Uterus (tissue), 4 donors: ENCODE results near the gene AREL1. TPM values are rescaled to one million over a fixed set of nuclear protein-coding genes. Genes with fewer than 3 reads are reported as not detected.

Experiments
- DNase-seq, 2 donors: peaks; one replicate each; pipeline ENCODE4 v3.0.0-alpha.2; 2019 to 2020
- H3K27ac ChIP-seq, 2 donors: fragments of 200-600 bp; sonication (generic); 1 replicate in 1 of 2; 2 replicates in 1 of 2; pipeline ENCODE4 v1.5.1; 2016 to 2018
- H3K27me3 ChIP-seq, 2 donors: fragments of 200-600 bp; sonication (generic); one replicate each; pipeline ENCODE4 v1.5.1; 2018 to 2019; ENCODE audit warnings: control low read depth in 1 of 2
- H3K36me3 ChIP-seq, 2 donors: fragments of 200-600 bp; sonication (generic); one replicate each; pipeline ENCODE4 v1.5.1; 2019; ENCODE audit warnings: control low read depth in 1 of 2
- H3K4me1 ChIP-seq, 2 donors: fragments of 200-600 bp; sonication (generic); one replicate each; pipeline ENCODE4 v1.5.1; 2018 to 2019; ENCODE audit warnings: control low read depth in 1 of 2
- H3K4me3 ChIP-seq, 2 donors: fragments of 200-600 bp; sonication (generic); 1 replicate in 1 of 2; 2 replicates in 1 of 2; pipeline ENCODE4 v1.5.1; 2018 to 2019; ENCODE audit warnings: mild to moderate bottlenecking in 1 of 2
- H3K9me3 ChIP-seq, 2 donors: fragments of 200-600 bp; sonication (generic); one replicate each; pipeline ENCODE4 v1.5.1; 2019; ENCODE audit warnings: control low read depth in 1 of 2
- POLR2A ChIP-seq, 2 donors: fragments of 450-650 bp; IDR thresholded peaks; one replicate each; pipeline ENCODE4 v1.6.1; 2016; ENCODE audit warnings: antibody characterized with exemption in 2 of 2, mild to moderate bottlenecking in 1 of 2, moderate library complexity in 1 of 2
- intact Hi-C: fragments of 100-400 bp; cut with DNase I; formaldehyde crosslinking; loops from one replicate; pipeline ENCODE4 v1.15.1; 2023; ENCODE audit warnings: low total_unique reads
- total RNA-seq, 4 donors: library from RNA; depleted of rRNA in 3 of 4; stranded (reverse); fragments of >200 nt in 3 of 4; gene quantifications; one replicate each; pipeline versions ENCODE4 v1.1.0 to v1.2.4, GENCODE V29; 2014 to 2023
- TF ChIP-seq, protein P1 (sequence below), 4 experiments: fragments of 200-600 bp in 2 of 4; fragments of 450-650 bp in 2 of 4; sonication (generic) in 2 of 4; IDR thresholded peaks; one replicate each; pipeline ENCODE4 v1.5.1; 2016 to 2019; ENCODE audit warnings: antibody characterized with exemption in 4 of 4, mild to moderate bottlenecking in 2 of 4, moderate library complexity in 1 of 4
- donor health status: DM: yes; HTN: yes; CAD: no.

Gene AREL1
- total RNA-seq, 4 donors from 2014 or later: 2.1 to 33.8 (median 22.3) TPM

GRCh38 chr14:74683406-74683805 is 29.5 kb downstream of the AREL1 start:
- intact Hi-C loops: no loop called here
- DNase-seq: no peak
- Histone ChIP-seq H3K27ac (no peak overlapping the region), H3K9me3 (no peaks in the 10 kb centered on the region), H3K4me1 (no peaks in the 10 kb centered on the region), H3K27me3 (no peaks in the 10 kb centered on the region), H3K36me3 (no peaks in the 10 kb centered on the region), H3K4me3 (no peak overlapping the region)
- TF ChIP-seq, protein P1, sequence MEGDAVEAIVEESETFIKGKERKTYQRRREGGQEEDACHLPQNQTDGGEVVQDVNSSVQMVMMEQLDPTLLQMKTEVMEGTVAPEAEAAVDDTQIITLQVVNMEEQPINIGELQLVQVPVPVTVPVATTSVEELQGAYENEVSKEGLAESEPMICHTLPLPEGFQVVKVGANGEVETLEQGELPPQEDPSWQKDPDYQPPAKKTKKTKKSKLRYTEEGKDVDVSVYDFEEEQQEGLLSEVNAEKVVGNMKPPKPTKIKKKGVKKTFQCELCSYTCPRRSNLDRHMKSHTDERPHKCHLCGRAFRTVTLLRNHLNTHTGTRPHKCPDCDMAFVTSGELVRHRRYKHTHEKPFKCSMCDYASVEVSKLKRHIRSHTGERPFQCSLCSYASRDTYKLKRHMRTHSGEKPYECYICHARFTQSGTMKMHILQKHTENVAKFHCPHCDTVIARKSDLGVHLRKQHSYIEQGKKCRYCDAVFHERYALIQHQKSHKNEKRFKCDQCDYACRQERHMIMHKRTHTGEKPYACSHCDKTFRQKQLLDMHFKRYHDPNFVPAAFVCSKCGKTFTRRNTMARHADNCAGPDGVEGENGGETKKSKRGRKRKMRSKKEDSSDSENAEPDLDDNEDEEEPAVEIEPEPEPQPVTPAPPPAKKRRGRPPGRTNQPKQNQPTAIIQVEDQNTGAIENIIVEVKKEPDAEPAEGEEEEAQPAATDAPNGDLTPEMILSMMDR (IDR thresholded peaks at IDR 0.05): no peak
- TF ChIP-seq POLR2A (IDR thresholded peaks at IDR 0.05): no peak

- TF ChIP-seq, protein P1 (IDR thresholded peaks at IDR 0.05): no peak
- TF ChIP-seq POLR2A (IDR thresholded peaks at IDR 0.05): no peak
- Histone ChIP-seq H3K36me3 (no peaks in the 10 kb centered on the region), H3K27ac (no peak overlapping the region), H3K27me3 (no peaks in the 10 kb centered on the region), H3K4me3 (no peak overlapping the region), H3K4me1 (no peaks in the 10 kb centered on the region), H3K9me3 (no peaks in the 10 kb centered on the region)
- intact Hi-C loops: no loop called here
- DNase-seq: no peak
These were observed 30.5 kb downstream of the AREL1 start for GRCh38 chr14:74682169-74682952.

GRCh38 chr14:74675219-74675618 is 37.7 kb downstream of the AREL1 start:
- TF ChIP-seq, protein P1 (IDR thresholded peaks at IDR 0.05): no peak
- H3K27ac ChIP-seq: no peak overlapping the region
- no peaks in the 10 kb centered on the region for H3K36me3 ChIP-seq
- no peaks in the 10 kb centered on the region for H3K27me3 ChIP-seq
- intact Hi-C loops: no loop called here
- H3K4me1 ChIP-seq: no peaks in the 10 kb centered on the region
- H3K4me3 ChIP-seq: no peak overlapping the region
- no peak for DNase-seq
- no peaks in the 10 kb centered on the region for H3K9me3 ChIP-seq

DNA sequence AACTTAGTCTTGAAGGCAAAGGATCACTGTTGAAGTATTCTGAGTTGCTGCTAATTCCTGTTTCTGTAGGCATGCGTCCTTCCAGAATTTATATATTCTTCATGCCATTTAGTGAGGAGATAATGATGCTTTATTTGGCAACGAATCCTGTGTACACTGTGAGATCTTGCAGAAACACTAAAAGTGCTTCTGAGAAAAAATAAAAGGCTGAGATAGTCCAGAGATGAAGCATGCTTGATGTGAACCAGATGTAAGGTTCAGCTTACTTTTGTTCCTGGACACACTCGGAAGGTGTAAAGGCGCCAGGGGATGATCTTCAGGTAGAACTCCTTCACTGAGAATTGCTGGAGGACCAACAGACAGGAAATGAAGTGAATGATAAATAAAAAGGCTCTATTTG is 39.1 kb downstream of the AREL1 start:
- no peaks in the 10 kb centered on the region for H3K9me3 ChIP-seq
- TF ChIP-seq, protein P1 (IDR thresholded peaks at IDR 0.05): no peak
- TF ChIP-seq POLR2A (IDR thresholded peaks at IDR 0.05): no peak
- H3K4me1 ChIP-seq: no peaks in the 10 kb centered on the region
- no peaks in the 10 kb centered on the region for H3K27me3 ChIP-seq
- H3K36me3 ChIP-seq: no peaks in the 10 kb centered on the region
- H3K27ac ChIP-seq: no peak overlapping the region
- intact Hi-C loops: no loop called here
- H3K4me3 ChIP-seq: no peak overlapping the region
- no peak for DNase-seq

DNA sequence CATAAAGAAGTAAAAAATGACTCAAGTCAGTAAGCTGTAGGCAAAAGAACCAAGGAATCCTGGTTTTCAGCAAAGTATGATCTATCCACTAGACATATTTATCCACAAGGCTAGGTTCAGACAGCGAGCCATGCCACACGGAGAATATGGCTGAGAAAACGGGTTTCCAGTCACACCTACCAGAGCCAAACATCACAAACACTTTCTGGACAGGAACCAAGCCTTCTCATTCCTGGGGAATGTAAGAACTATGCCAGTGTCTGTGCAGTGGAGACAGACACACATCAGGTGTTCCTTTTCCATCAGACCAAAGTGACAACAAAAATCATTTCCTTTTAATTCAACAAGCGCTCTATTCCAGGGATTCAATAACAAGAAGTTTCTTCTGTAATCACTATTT is 41.1 kb downstream of the AREL1 start:
- Histone ChIP-seq H3K4me1 (no peaks in the 10 kb centered on the region), H3K36me3 (no peaks in the 10 kb centered on the region), H3K9me3 (no peaks in the 10 kb centered on the region), H3K27ac (peak overlapping the region; percentile 54 to 84), H3K27me3 (no peaks in the 10 kb centered on the region), H3K4me3 (no peak overlapping the region)
- no peak for DNase-seq
- TF ChIP-seq POLR2A (IDR thresholded peaks at IDR 0.05): no peak
- TF ChIP-seq, protein P1 (IDR thresholded peaks at IDR 0.05): no peak
- intact Hi-C loops: no loop called here
